MG63 (cell line): ENCODE results near the gene LMCD1. TPM values are rescaled to one million over a fixed set of nuclear protein-coding genes. Genes with fewer than 3 reads are reported as not detected.
A peak's percentile ranks its signal among the peaks of the same experiment; 100 is the strongest.

ENCODE experiments used
- DNase-seq: peaks from one replicate; pipeline ENCODE4 v3.0.0-alpha.2; 2020
- H3K27me3 ChIP-seq: fragments of 250-450 bp; sonication (Bioruptor Pico); 2 replicates; pipeline ENCODE4 v1.5.1; 2020; ENCODE audit warnings: mild to moderate bottlenecking, moderate library complexity
- H3K36me3 ChIP-seq: fragments of 250-450 bp; sonication (Bioruptor Pico); 2 replicates; pipeline ENCODE4 v1.5.1; 2020; ENCODE audit warnings: mild to moderate bottlenecking, moderate library complexity
- H3K4me3 ChIP-seq: fragments of 250-450 bp; sonication (Bioruptor Pico); 2 replicates; pipeline ENCODE4 v1.5.1; 2020; ENCODE audit warnings: mild to moderate bottlenecking, moderate library complexity
- H3K9me3 ChIP-seq: fragments of 250-450 bp; sonication (Bioruptor Pico); 2 replicates; pipeline ENCODE4 v1.5.1; 2020; ENCODE audit warnings: mild to moderate bottlenecking, moderate library complexity
- total RNA-seq: library from RNA; depleted of rRNA; stranded (reverse); fragments of >200 nt; shearing (Covaris generic); gene quantifications from 2 replicates; pipeline ENCODE4 v1.2.3, GENCODE V29; 2014; ENCODE audit warnings: low replicate concordance; rRNA removed

The LMCD1 gene, protein sequence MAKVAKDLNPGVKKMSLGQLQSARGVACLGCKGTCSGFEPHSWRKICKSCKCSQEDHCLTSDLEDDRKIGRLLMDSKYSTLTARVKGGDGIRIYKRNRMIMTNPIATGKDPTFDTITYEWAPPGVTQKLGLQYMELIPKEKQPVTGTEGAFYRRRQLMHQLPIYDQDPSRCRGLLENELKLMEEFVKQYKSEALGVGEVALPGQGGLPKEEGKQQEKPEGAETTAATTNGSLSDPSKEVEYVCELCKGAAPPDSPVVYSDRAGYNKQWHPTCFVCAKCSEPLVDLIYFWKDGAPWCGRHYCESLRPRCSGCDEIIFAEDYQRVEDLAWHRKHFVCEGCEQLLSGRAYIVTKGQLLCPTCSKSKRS
- 2.6 and 3.4 TPM in 2 replicates for total RNA-seq

DNA sequence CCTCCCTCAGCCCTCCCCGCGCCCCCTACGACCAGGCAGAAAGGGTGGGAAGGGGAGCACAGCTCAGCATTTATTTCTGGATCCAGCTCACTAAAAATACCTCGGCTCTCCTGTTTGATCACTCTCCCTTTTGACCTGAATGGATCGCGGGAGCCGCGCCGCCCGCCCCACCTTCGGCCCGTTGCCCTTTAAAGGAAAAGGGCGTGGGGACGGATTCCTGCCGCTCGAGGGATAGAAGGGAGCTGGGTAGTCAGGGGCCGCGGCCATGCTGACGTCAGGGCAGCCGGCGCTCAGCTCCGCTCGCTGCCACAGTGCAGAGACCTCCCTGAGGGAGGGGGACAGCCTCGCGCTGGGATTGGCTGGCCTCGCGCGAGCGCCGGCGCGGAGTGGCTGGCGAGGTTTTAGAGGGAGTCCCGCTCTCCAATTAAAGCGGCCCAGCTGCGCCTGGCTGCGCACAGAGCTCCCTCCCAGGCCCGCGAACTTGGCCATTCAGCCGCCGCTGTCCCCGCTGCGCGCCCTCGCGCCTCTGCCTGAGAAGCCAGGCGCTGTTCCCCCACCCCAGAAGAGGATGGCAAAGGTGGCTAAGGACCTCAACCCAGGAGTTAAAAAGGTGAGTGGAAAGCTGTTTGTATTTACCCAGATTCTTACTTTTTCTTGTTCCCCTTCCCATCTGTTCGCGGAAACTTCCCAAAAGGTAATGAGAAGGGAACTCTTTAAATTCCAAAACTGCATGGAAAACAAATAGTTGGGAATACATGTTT, at the start of gene LMCD1:
TSS of gene LMCD1 (plus strand) at position 453 of the 761 bp plus-strand sequence. CDS start at position 569, 116 bp downstream.
- DNase-seq, result peak; percentile 93
- Histone ChIP-seq H3K27me3 (no peaks in the 10 kb centered on the region), H3K4me3 (peak within 1 kb of the TSS; percentile 48), H3K9me3 (no peaks in the 10 kb centered on the region), H3K36me3 (no peaks in the 10 kb centered on the region)

DNA sequence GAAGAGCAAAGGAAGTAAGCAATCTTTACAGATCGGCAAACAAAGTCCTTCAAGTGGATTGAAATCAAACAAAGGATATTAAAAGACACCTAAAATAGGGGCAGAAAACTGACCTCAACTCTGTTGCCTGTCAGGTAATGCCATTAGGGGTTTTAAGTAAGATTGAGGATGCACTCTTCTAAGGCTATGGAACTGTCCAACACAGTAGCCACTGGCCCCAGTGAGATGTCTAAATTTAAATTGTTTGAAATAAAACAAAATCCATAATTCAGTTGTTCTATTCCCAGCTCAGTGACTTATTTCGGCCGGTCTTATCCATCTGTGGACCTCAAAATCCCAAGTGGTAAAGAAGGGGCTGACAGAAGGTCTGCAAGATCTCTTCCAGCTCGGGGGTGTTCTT, 49.5 kb upstream of the LMCD1 start:
- Histone ChIP-seq H3K9me3 (no peaks in the 10 kb centered on the region), H3K36me3 (no peaks in the 10 kb centered on the region), H3K27me3 (no peaks in the 10 kb centered on the region)

DNA sequence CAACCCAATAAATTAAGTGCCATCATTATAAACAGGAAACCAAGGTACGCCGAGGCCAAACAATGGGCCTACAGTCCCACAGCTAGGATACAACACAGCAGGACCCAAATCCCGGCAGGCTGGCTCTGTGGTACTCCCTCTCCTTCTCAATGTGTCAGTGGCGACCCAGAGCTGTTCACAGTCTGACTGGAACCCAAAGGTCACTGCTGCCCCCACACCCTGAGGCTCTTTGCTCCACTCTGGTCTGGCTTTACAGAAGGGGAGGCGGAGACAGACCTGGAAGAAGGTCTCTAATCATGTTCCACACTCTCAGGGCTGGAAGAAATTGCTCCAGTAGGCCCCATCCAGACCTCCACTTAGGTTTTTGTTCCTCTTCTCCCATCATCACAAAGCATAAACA, 48.5 kb upstream of the LMCD1 start:
- Histone ChIP-seq H3K27me3 (no peaks in the 10 kb centered on the region), H3K36me3 (no peaks in the 10 kb centered on the region), H3K9me3 (no peaks in the 10 kb centered on the region), H3K4me3 (no peak overlapping the region)
- DNase-seq, result no peak

More for the DNA sequence above, 49.5 kb upstream of the LMCD1 start:
- DNase-seq, result no peak
- no peak overlapping the region for H3K4me3 ChIP-seq

DNA sequence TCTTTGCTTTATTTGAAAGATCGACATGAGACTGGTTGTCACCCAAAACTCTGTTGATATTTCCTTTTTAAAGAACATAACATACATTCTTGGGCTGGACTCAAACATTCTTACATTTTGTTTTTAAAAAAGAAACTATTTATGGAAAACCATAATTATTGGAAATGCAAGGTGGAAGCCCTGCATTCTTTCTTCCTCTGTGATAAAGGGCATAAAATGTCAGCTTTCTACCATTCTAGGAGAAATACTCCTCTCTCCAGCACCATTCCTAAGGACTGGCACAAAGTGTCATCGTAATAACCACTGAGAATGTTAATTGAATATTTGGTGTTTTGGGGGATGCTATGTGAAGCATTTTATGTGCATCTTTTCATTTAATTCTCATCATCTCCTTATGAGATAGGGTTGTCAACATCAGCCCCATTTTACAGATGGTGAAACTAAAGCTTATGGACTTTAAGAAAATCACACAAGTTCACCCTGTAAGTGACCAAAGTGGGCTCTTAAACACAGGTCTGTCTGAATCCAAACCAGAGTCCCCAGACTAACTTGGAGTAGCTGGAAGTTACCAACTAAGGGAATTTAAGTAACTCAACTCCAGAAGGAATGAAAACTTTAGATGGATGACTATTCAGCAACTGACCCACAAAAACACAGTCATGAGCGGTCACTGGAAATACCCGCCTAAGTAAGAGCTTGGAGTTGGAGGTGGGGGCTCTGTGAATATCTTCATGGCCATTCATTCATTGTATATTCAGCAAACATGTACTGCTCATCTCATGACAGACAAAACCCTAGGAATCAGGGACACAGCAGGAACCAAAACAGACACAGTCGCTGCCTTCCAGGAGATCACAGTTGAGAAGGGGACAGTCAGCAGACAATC, 45.9 kb upstream of the LMCD1 start:
- DNase-seq, result no peak
- no peaks in the 10 kb centered on the region for H3K9me3 ChIP-seq
- no peak overlapping the region for H3K4me3 ChIP-seq
- H3K36me3 ChIP-seq, result no peaks in the 10 kb centered on the region
- no peaks in the 10 kb centered on the region for H3K27me3 ChIP-seq

DNA sequence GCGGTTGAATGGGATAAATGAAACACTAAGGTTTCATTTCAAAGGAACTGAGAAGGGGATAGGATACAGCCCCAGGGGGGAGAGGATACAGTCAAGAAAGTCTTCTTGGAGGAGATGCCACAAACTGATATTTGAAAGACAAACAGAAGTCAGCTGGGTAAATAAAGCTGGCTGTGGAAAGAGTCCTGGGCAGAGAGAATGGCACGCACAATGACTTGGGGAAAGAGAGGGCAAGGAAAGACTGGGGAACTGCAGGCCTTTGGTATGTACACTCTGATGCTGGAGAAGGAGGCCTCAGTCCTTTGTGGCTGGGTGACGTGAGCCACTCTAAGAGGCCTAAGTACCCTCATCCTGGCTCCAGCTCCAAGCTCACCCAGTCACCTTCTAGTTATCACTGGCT, 45.2 kb upstream of the LMCD1 start:
- Histone ChIP-seq H3K36me3 (no peaks in the 10 kb centered on the region), H3K4me3 (no peak overlapping the region), H3K9me3 (no peaks in the 10 kb centered on the region), H3K27me3 (no peaks in the 10 kb centered on the region)
- no peak for DNase-seq

DNA sequence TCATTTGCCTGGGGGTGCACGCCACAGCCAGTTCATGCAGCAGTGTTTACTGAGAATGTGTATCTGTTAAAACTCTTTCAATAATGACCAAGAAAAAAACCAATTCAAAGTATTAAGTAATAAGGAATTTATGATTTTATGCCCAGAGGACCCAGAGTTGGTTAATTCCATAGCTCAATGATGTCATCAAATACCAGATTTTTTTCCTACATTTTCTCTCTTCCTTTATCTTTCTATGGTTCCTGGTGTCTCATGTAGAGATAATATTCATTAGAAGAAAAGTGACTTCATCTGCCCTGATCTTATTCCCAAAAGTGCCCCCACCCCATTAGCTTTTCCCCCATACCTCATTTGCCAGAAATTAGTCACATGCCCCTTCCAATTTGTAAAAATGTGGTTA, 44.6 kb upstream of the LMCD1 start:
- DNase-seq, result no peak
- Histone ChIP-seq H3K36me3 (no peaks in the 10 kb centered on the region), H3K9me3 (no peaks in the 10 kb centered on the region), H3K27me3 (no peaks in the 10 kb centered on the region), H3K4me3 (no peak overlapping the region)

DNA sequence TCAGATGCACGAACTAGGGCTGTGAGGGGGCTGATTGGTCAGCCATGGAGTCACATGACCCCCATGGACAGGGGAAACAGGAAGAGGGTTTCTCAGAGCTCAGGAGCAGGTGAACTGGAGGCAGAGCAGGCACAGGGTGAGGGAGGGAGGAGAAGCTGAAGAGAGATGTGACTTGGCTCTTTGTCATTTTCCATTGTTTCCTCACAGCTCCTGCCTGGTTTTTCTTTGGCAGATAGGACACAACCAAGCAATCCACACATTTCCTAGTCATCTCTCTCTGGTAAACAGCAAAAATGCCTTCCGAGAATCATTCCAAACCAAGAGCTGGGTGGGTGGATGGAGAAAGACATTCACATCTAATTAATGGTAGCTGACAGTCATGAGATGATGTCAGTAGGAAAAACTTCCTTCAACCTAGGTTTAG, 43.4 kb upstream of the LMCD1 start:
- Histone ChIP-seq H3K27me3 (no peaks in the 10 kb centered on the region), H3K4me3 (no peak overlapping the region)

DNA sequence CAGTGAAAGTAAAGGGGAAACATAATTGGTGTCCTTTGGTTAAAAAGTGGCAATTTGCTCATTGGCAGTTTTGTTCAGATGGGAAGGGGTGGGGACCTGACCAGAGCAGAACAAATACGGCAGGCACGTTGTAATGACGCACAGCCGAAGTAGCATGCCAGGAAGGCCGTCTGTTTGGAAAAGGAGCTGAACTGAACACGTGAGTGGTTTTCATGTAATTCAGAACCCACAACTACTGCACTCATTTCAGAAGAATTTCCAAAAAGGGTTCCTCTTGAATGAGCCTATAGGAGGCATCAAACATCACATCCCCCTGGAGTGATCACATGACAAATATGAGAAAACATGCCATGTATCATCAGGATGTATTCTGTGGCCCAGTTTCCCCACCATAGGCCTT, 42.9 kb upstream of the LMCD1 start:
- no peak overlapping the region for H3K4me3 ChIP-seq
- H3K36me3 ChIP-seq, result no peaks in the 10 kb centered on the region
- H3K27me3 ChIP-seq, result no peaks in the 10 kb centered on the region
- no peaks in the 10 kb centered on the region for H3K9me3 ChIP-seq
- DNase-seq, result peak; percentile 53

More for the DNA sequence above, 43.4 kb upstream of the LMCD1 start:
- Histone ChIP-seq H3K36me3 (no peaks in the 10 kb centered on the region), H3K9me3 (no peaks in the 10 kb centered on the region)
- no peak for DNase-seq

DNA sequence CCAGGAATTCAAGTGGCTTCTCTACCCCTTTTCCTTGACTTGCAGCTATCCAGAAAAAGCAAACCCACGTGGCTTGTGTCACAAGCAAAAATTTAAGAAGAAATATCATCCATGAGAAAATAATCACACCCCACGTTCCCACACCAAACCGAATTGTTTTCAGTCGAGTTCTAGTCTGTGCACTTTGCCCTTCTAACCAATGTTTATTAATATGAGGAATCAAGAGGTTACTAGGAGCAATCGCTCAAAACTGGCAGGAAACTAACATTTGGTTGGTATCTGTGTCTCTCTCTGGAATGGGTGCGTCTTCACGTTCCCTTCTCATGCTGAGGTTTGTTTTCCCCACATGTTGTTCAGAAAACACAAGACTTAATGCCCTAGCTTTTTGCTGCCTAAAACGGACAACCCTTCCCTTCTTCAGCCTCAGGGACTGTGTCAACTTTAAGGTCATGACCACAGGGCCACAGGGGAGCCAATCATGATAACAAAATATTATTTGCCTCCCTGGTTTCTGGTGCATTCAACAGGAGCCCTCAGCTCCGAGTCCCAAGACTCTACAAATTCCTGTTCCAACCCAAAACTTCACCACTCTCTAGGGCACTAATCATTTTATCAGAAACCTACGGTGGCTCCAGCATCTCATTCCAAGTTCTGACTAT, 41.4 kb upstream of the LMCD1 start:
- Histone ChIP-seq H3K27me3 (no peaks in the 10 kb centered on the region), H3K4me3 (no peak overlapping the region), H3K36me3 (no peaks in the 10 kb centered on the region), H3K9me3 (no peaks in the 10 kb centered on the region)
- no peak for DNase-seq

DNA sequence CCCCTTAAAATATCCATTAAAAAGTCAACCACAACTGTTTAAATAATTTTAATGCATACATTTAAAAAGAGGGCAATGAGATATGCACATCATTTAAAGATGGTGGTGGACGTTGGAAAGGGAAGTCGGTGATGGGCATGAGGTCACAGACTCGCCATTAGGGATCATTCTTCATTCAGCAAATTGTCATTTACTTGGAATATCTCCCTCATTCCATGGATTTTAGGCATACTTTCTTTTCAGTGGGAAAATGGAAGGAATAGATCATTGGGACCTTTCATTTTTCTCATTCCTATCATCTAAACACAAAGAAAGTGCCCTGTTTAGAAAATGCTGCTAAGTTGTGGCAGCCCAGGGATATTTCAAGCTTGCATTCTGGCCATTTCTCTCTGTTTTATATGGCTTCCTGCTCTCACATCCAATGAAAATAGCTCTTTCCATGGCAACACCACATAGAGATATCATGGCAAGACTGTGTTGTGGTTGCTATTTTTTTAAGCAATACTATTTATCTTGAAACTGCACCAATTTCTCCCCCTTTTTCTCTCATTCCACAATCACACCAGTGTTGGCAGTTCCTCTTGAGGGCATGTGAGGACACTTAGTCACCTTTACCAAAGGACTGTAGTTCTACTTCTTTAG, 40.7 kb upstream of the LMCD1 start:
- no peak overlapping the region for H3K4me3 ChIP-seq
- DNase-seq, result no peak
- no peaks in the 10 kb centered on the region for H3K27me3 ChIP-seq
- H3K9me3 ChIP-seq, result no peaks in the 10 kb centered on the region
- no peaks in the 10 kb centered on the region for H3K36me3 ChIP-seq

DNA sequence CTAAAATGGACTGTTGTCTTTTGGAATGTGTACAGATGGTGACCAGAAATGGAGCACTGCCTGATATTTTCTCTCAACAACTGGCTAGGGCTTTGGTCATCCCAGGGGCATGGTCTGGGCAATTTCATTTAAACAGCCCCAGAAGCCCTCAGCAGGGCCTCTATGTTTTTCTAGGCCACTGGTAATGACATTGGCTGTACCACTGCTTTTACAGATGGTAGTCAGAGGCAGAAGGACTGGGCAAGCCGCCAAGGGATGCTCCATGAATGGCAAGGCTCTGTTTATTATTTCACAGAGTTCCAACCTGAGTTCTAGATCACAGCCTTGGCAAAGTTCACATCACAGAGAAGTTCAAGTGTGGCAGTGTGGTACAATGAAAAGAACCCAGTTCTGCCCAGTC, 37.0 kb upstream of the LMCD1 start:
- no peak for DNase-seq
- Histone ChIP-seq H3K36me3 (no peaks in the 10 kb centered on the region), H3K4me3 (no peak overlapping the region), H3K9me3 (no peaks in the 10 kb centered on the region), H3K27me3 (no peaks in the 10 kb centered on the region)

DNA sequence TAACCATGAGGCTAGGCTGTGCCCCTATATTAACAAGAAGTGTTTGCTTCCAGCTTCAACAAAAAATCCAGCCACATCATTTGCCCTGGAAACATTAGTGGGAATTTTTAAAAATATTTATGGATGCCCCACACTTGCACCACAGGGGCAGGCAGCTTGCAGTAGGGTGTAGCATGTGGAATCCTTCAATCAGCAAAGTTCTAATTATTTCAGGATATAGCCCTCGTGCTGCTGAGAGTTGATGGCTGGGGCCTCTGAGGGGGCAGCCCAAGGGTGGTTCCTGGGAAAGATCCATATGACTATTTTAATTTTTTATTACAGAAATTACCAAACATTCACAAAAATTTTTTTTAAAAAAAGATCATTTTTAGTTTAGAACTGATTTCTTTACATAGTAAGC, 35.1 kb upstream of the LMCD1 start:
- Histone ChIP-seq H3K4me3 (no peak overlapping the region), H3K9me3 (no peaks in the 10 kb centered on the region), H3K36me3 (no peaks in the 10 kb centered on the region), H3K27me3 (no peaks in the 10 kb centered on the region)
- DNase-seq, result no peak

DNA sequence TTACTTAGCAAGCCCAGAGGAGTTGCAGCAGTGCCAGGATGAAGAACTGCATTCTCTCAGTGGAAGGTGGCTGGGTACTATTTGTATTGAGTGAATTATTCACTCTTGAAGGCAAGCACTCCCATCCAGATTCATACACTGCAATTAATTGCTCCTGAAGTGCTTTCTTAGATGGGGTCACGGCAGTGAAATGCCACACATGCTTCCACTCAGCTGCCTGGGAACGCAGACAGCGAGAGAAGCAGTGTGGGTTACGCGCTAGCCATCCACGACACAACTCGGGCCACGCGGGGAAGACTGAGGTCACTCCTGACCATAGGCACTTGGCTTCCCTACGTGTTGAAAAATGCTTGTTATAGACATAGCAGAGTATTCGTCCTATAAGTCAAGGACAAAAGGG, 30.8 kb upstream of the LMCD1 start:
- H3K4me3 ChIP-seq, result no peak overlapping the region
- DNase-seq, result no peak
- H3K36me3 ChIP-seq, result no peaks in the 10 kb centered on the region
- no peaks in the 10 kb centered on the region for H3K9me3 ChIP-seq
- no peaks in the 10 kb centered on the region for H3K27me3 ChIP-seq

DNA sequence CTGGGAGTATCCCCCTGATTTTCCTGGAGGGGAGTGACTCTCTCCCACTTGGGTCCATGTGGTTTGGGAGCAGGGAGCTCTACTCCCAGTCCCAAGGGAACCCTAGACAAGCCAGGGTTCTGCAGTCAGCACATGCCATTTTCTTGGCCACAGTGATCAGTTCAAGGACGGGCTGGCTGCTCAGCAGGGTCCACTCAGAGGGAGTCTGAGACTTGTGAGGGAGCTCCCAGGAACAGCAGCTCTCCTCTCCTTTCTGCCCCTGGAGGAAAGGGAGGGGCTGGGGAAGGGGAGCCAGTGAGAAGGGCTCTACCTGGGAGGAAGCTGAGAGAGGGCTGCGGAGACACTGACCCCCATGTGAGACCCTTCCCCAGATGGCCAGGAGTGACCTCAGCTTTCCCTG, 29.1 kb upstream of the LMCD1 start:
- Histone ChIP-seq H3K4me3 (no peak overlapping the region), H3K36me3 (no peaks in the 10 kb centered on the region), H3K27me3 (no peaks in the 10 kb centered on the region), H3K9me3 (no peaks in the 10 kb centered on the region)
- no peak for DNase-seq

DNA sequence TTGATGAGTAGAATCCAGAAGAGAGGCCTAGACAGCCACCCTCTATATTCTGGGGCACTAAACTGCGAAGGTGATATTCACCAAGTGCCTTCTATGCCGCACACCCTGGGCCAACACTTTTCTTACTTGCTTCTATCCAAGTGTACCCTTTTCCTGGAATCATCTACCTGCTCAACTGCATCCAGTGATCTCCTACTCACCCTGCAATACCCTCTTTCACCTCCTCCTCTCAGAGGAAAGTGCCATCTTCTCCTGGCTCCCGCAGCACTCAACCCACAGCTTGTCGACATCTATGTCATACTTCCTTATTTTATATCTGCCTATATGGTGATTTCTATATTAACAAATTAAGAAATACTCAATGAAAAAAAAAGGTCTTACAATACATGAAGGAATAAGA, 28.6 kb upstream of the LMCD1 start:
- Histone ChIP-seq H3K4me3 (no peak overlapping the region), H3K36me3 (no peaks in the 10 kb centered on the region), H3K27me3 (no peaks in the 10 kb centered on the region), H3K9me3 (no peaks in the 10 kb centered on the region)
- DNase-seq, result no peak

DNA sequence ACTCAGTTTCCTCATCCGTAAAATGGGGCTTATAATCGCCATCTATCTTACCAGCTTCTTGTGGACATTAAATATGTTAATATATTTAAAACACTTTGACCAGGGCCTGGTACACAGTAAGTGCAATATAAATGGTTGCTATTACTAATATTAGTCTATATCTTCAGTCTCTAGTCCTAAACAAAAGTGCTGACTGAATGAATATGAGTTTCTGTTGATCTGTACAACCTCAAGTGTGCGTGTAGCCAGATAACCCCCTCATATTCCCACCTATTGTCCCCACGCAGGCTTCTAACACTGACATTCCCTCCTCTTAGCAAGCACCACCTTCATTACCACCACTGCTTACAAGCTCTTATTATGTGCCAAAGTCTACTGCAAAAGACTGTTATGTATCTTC, 27.6 kb upstream of the LMCD1 start:
- no peak for DNase-seq
- Histone ChIP-seq H3K27me3 (no peaks in the 10 kb centered on the region), H3K4me3 (no peak overlapping the region), H3K36me3 (no peaks in the 10 kb centered on the region), H3K9me3 (no peaks in the 10 kb centered on the region)
